GM18951 (cell line): Measurements from ENCODE around the gene WDHD1.
"Not testable (repeated sequence)": the region's sequence is repeated elsewhere in the genome, so short reads cannot be mapped to it uniquely, and the experiment has no call there.

Experiments used
- POLR2A ChIP-seq: IDR thresholded peaks from 4 replicates; pipeline ENCODE4 v1.6.1; 2011; ENCODE audit warnings: mild to moderate bottlenecking; ENCODE audit not compliant: insufficient read length, insufficient read depth; ENCODE audit errors: extremely low read depth
- in situ Hi-C: fragments of 300-500 bp; cut with MboI; formaldehyde crosslinking; loops from one replicate; pipeline ENCODE4 v1.12.0; 2022; ENCODE audit warnings: low sequenced_read_pairs, mixed read lengths, inconsistent platforms; ENCODE audit not compliant: unreplicated experiment

WDHD1 gene

DNA sequence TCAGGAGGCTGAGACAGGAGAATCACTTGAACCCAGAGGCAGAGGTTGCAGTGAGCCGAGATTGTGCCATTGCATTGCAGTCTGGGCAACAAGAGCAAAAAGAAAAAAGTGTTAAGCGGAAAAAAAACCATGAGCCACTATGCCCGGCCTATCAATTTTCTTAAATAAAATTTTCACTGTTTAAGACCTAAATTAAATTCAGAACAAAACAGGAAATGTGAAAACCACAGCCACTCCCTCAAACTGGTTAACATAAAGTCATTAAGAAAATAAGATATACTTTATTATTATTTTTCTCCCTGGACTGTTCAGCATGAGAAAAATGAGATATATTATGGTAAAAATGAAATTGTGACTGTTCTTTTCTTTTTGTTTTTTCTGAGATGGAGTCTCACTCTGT is 79.7 kb downstream of the WDHD1 start:
- in situ Hi-C loops = no loop called here
- TF ChIP-seq POLR2A = no peak

DNA sequence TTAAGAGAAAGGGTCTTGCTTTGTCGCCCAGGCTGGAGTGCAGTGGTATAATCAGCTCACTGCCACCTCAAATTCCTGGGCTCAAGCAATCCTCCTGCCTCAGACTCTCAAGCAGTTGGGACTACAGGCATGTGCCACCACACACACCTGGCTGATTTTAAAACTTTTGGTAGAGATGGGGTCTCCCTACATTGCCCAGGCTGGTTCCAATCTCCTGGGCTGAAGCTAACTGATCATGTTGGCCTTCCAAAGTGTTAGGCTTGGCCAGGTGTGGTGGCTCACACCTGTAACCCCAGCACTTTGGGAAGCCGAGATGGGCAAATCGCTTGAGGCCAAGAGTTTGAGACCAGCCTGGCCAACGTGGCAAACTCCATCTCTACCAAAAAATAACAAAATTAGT is 80.4 kb downstream of the WDHD1 start:
- TF ChIP-seq POLR2A = no peak
- in situ Hi-C loops = no loop called here

GRCh38 chr14:54944737-54945391 is 82.0 kb downstream of the WDHD1 start:
- no peak for TF ChIP-seq POLR2A
- in situ Hi-C loops = no loop called here

DNA sequence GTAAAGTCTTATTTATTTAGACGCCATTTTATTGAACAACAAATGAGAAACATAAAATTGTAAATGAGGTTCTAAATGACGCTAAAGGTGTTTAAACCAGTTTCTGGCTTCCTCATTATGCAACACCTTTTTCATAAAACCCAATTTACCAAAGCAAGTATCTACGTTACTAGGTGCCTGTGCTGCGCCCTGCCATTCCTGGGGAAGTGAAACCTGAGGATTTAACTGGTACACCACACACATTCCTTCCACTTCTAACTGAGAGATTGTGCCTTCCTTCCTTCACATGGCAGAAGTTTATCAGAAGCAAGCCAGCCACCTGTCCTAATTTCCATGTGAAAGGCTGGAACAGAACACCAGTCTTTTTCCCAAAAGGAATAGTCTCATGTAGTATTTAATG is 84.0 kb downstream of the WDHD1 start:
- no peak for TF ChIP-seq POLR2A
- in situ Hi-C loops = no loop called here

DNA sequence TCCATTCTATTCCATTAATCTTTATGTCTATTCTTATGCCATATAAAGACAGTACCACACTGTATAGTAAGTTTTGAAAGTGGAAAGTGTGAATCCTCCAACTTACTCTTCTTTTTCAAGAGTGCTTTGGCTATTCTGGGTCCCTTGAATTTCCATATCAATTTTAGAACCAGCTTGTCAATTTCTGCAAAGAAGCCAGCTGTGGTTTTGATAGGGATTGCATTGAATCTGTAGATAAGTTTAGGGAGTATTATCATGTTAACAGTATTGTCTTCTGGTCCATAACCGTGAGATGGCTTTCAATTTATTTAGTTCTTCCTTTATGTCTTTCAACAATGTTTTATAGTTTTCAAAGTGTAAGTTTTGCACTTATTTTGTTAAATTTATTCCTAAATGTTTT is 90.1 kb downstream of the WDHD1 start:
- in situ Hi-C loops = no loop called here
- TF ChIP-seq POLR2A = no peak

- in situ Hi-C loops = no loop called here
- TF ChIP-seq POLR2A = no peak
Measured at GRCh38 chr14:54935958-54936357, 90.9 kb downstream of the WDHD1 start.

DNA sequence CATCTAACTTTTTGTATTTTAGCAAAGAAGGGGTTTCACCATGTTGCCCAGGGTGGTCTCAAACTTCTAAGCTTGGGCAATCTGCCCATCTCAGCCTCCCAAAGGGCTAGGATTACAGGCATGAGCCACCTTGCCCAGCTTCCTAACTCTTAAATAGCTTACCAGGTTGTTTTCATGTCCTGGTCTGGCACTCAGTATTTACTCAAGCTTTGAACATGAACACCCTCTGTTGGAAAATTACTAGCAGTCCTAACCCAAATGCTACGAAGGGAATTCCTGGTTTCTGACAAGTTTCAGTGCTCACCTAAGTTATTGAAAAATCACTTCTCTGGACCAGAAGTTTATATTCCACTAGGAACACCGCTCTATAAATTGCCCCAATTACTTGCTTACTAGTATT is 91.8 kb downstream of the WDHD1 start:
- in situ Hi-C loops = no loop called here
- TF ChIP-seq POLR2A = no peak

DNA sequence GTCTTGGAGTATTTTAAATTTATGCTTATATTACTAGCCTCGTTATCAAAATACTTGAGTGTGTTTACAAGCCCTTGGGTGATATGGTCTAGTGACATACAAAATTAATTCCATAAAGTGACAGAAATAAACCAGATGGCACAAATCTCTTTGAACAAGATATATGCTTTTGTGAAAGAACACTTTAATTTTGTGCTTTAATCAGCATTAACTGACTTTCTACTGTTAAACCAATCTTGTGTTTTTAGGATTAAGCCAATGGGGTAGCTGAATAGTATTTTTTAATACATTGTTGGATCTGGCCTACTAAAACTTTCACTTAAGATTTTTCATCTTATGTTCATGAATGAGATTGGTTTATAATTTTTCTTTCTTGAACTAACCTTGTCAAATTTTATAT is 93.9 kb downstream of the WDHD1 start:
- in situ Hi-C loops = no loop called here
- no peak for TF ChIP-seq POLR2A

DNA sequence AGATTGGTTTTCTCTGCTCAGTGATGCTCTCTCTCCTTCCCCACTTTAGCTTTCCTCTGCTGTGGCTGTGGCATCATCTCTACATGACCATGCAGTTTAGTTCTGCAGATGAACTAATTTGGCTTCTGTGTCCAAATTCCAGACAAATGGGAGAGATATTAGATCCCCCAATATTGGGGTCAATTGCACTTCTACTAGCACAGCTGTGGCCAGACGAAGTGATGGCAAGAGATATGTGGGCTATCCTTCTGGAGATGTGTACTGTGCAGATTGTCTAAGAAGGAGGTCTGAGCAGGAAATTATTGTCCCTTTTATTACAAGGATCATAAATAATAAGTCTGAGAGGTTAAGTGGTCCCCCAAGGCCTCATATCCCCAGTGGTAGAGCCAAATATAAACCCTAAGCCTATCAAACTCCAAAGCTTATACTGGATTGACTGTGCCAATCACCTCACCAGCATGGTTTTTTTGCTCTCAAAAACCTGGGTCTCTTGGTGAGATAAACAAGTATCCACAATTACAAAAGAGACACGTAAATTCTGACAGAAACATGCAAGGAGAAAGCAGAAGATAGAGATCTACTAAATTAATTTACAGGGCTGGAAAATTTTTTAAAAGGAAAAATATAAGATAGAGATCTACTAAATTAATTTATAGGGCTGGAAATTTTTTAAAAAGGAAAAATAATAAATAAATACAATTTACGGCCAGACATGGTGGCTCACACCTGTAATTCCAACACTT is 95.1 kb downstream of the WDHD1 start:
- in situ Hi-C loops = no loop called here
- TF ChIP-seq POLR2A = no peak

DNA sequence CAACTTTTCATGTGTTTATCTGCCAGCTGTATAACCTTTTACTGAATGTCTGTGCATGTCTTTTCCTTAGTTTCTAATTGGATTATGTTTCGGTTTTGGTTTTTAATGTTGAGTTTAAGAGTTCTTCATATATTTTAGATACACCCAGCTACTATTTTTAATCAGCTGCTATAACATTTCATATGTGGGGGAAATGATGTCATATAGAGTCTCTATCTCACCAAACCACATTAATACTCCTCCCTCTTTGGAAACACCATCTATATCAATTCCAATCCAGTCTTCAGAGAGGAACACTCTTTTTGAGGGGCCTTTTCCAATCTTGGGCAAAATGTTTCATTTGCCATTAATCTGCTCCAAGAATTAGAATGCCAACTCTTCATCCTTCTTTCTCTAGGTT is 95.8 kb downstream of the WDHD1 start:
- in situ Hi-C loops = no loop called here
- TF ChIP-seq POLR2A = no peak

- TF ChIP-seq POLR2A = no peak
- in situ Hi-C loops = no loop called here
Measured at GRCh38 chr14:54929556-54929955, 97.3 kb downstream of the WDHD1 start.

DNA sequence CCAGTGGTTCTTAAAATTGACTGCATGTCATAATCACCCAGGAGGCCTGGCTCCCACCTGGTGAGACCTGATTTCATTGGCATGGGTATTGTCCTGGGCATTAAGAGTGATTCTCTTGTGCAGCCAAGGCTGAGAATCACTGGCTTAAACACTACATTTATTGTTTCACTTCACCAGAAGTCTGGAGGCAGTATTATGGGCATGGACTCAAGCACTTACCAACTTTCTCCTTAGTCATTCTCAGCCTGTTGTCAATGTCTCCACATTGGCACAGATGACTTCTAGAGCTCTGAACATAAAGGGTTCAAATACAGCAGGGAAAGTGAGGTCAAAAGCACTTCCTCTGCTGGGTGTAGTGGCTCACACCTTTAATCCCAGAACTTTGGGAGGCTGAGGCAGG is 98.7 kb downstream of the WDHD1 start:
- TF ChIP-seq POLR2A = no peak
- in situ Hi-C loops = no loop called here

- in situ Hi-C loops = no loop called here
- TF ChIP-seq POLR2A = no peak
Measured at GRCh38 chr14:54927551-54927950, 99.3 kb downstream of the WDHD1 start.

GRCh38 chr14:54926570-54926969 is 100.3 kb downstream of the WDHD1 start:
- in situ Hi-C loops = not testable (repeated sequence)
